Mucosa of gallbladder (tissue), 1 donor: Measurements from ENCODE around the gene NBPF14. TPM values are rescaled to one million over a fixed set of nuclear protein-coding genes. Genes with fewer than 3 reads are reported as not detected.
"Not testable (repeated sequence)": the region's sequence is repeated elsewhere in the genome, so short reads cannot be mapped to it uniquely, and the experiment has no call there.

Experiments used
- DNase-seq: peaks from one replicate; pipeline ENCODE4 v3.0.0-alpha.2; 2020; ENCODE audit warnings: low spot score
- total RNA-seq: library from RNA; stranded (reverse); gene quantifications from one replicate; pipeline ENCODE4 v1.2.1, GENCODE V29; 2021
- donor health status: DM: no; HTN: no; CAD: no.

Gene NBPF14
- total RNA-seq: 22.6 TPM

- not testable (repeated sequence) for DNase-seq
Measured at GRCh38 chr1:148595911-148596310, at the start of gene NBPF14. Gene NBPF14 (minus strand): TSS chr1:148596011. CDS start chr1:148595717, 294 bp downstream.

- DNase-seq: peak; percentile 9
Measured at GRCh38 chr1:148625451-148625850, 29.6 kb upstream of the NBPF14 start.

- not testable (repeated sequence) for DNase-seq
Measured at GRCh38 chr1:148618216-148618615, 22.4 kb upstream of the NBPF14 start.

GRCh38 chr1:148605266-148605665 is 9.5 kb upstream of the NBPF14 start:
- not testable (repeated sequence) for DNase-seq

GRCh38 chr1:148595360-148595759 is 451 bp downstream of the NBPF14 start:
- not testable (repeated sequence) for DNase-seq

GRCh38 chr1:148591098-148591497 is 4.7 kb downstream of the NBPF14 start:
- DNase-seq: not testable (repeated sequence)

- not testable (repeated sequence) for DNase-seq
Measured at GRCh38 chr1:148532158-148532557, 63.7 kb downstream of the NBPF14 start.

GRCh38 chr1:148529101-148529567 is 66.7 kb downstream of the NBPF14 start:
- peak; percentile 27 for DNase-seq

GRCh38 chr1:148528591-148528990 is 67.2 kb downstream of the NBPF14 start:
- not testable (repeated sequence) for DNase-seq

- DNase-seq: not testable (repeated sequence)
Measured at GRCh38 chr1:148526587-148526986, 69.2 kb downstream of the NBPF14 start.

GRCh38 chr1:148523205-148524144 is 72.3 kb downstream of the NBPF14 start:
- not testable (repeated sequence) for DNase-seq

- peak; percentile 91 for DNase-seq
Measured at GRCh38 chr1:148522561-148523204, 73.1 kb downstream of the NBPF14 start.

- DNase-seq: peak; percentile 84
Measured at GRCh38 chr1:148522072-148522471, 73.7 kb downstream of the NBPF14 start.

GRCh38 chr1:148514310-148514709 is 81.5 kb downstream of the NBPF14 start:
- DNase-seq: not testable (repeated sequence)

GRCh38 chr1:148512571-148513184 is 83.1 kb downstream of the NBPF14 start:
- DNase-seq: not testable (repeated sequence)

GRCh38 chr1:148493933-148494332 is 101.9 kb downstream of the NBPF14 start:
- not testable (repeated sequence) for DNase-seq

- not testable (repeated sequence) for DNase-seq
Measured at GRCh38 chr1:148483029-148483428, 112.8 kb downstream of the NBPF14 start, which contains the start of gene PPIAL4G. Gene PPIAL4G (minus strand): TSS chr1:148483302. CDS start chr1:148483252, 50 bp downstream.

Other genes starting within 250 kb of the NBPF14 start
- gene PPIAL4G, start 112.7 kb downstream of the NBPF14 start, total RNA-seq: 0.09 TPM
- gene NUDT4B, start 152.8 kb upstream of the NBPF14 start, total RNA-seq: 0.46 TPM
- 78.2 TPM for gene PDE4DIP, start 248.4 kb upstream of the NBPF14 start, total RNA-seq